ENCODE results near the gene LGALS3BP.
"Not testable (repeated sequence)": the region's sequence is repeated elsewhere in the genome, so short reads cannot be mapped to it uniquely, and the experiment has no call there.

LGALS3BP gene, protein sequence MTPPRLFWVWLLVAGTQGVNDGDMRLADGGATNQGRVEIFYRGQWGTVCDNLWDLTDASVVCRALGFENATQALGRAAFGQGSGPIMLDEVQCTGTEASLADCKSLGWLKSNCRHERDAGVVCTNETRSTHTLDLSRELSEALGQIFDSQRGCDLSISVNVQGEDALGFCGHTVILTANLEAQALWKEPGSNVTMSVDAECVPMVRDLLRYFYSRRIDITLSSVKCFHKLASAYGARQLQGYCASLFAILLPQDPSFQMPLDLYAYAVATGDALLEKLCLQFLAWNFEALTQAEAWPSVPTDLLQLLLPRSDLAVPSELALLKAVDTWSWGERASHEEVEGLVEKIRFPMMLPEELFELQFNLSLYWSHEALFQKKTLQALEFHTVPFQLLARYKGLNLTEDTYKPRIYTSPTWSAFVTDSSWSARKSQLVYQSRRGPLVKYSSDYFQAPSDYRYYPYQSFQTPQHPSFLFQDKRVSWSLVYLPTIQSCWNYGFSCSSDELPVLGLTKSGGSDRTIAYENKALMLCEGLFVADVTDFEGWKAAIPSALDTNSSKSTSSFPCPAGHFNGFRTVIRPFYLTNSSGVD

GRCh38 chr17:78979780-78980623 is at the start of gene LGALS3BP:
Gene LGALS3BP, minus strand, starts transcription at chr17:78979923. Its CDS starts 2,732 bp downstream, at chr17:78977191.
- no peak for DNase-seq (ENCODE audit: low read depth in 2 of 2)

DNA sequence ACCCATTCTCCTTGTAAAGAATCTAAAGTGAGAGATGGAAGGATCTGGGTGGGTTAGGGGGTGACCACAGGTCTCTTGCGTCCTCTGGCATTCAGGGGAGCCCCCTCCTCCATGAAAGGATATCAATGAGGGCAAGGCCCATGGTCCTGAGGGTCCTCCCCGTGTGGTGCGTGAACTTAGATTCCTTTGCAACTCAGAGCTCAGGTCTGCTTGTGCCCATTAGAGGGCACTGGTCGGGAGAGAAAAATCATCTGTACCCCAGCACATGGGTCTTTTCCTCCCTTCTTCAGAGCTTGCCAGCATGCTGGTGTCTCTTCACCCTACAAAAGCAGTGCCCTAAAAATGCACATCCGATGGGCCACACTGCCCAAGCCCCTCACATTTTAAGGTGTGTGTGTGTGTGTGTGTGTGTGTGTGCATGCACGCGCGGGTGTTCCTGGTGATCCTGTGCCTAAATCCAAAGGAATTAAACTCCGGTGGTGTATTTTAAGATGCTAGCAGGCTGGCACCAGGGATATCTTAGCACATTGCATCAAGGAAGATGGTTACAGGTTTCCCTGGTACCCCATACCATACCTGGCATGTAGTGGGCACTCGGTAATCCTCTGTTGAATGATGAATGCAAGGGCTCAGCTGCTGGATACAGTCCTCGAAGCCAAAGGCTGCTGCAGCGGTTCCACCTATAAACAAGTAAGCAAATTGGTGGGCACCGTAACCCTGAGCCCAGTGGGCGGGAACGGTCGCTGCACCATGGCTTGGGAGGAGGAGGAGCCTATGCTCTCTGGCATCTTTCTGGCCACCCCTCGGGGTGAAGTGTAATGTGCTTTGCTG is 49.0 kb upstream of the LGALS3BP start:
- no peak for DNase-seq (ENCODE audit: low read depth in 2 of 2)

DNA sequence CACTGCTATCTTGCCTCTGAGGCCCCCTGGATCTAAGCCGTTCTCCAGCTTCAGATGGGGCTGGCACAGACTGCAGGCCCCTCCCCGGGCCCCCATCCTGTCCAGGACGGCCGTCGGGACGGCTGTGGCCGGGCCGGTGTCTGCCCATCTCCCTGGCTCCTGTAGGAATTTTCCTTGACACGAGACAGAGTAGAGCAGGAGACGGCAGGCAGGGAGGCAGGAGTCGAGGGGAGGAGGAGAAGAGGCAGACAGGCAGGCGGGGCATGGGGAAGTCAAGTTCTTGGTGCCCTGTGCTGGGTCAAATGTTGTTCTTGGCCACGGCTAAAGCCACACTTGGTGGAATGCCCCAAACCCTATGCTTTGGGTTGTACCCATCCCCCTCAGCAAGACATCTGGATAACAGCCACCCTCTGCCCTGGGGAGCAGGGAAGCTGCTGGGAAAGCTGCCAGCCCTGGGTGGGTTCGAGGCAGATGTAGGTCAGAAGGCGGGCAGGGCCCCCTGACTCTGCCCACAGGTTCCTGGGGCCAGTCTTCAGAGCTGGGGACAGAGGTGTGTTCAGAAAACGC is 48.3 kb upstream of the LGALS3BP start:
- no peak for DNase-seq (ENCODE audit: low read depth in 2 of 2)

GRCh38 chr17:79027274-79027924 is 47.7 kb upstream of the LGALS3BP start:
- no peak for DNase-seq (ENCODE audit: low read depth in 2 of 2)

GRCh38 chr17:79026376-79027273 is 46.9 kb upstream of the LGALS3BP start:
- DNase-seq (ENCODE audit: low read depth in 2 of 2), result no peak

GRCh38 chr17:79024901-79025737 is 45.4 kb upstream of the LGALS3BP start:
- no peak for DNase-seq (ENCODE audit: low read depth in 2 of 2)

GRCh38 chr17:79023886-79024771 is 44.4 kb upstream of the LGALS3BP start, which contains the start of gene C1QTNF1:
Gene C1QTNF1, plus strand, starts transcription at chr17:79024169. Its CDS starts 19,800 bp downstream, at chr17:79043969.
- DNase-seq (ENCODE audit: low read depth in 2 of 2), result no peak

- DNase-seq (ENCODE audit: low read depth in 2 of 2), result no peak
Observed at GRCh38 chr17:79023180-79023705, 43.5 kb upstream of the LGALS3BP start.

- no peak for DNase-seq (ENCODE audit: low read depth in 2 of 2)
Observed at GRCh38 chr17:79022507-79022991, 42.8 kb upstream of the LGALS3BP start.

GRCh38 chr17:79021929-79022328 is 42.2 kb upstream of the LGALS3BP start:
- not testable (repeated sequence) for DNase-seq (ENCODE audit: low read depth in 2 of 2)

DNA sequence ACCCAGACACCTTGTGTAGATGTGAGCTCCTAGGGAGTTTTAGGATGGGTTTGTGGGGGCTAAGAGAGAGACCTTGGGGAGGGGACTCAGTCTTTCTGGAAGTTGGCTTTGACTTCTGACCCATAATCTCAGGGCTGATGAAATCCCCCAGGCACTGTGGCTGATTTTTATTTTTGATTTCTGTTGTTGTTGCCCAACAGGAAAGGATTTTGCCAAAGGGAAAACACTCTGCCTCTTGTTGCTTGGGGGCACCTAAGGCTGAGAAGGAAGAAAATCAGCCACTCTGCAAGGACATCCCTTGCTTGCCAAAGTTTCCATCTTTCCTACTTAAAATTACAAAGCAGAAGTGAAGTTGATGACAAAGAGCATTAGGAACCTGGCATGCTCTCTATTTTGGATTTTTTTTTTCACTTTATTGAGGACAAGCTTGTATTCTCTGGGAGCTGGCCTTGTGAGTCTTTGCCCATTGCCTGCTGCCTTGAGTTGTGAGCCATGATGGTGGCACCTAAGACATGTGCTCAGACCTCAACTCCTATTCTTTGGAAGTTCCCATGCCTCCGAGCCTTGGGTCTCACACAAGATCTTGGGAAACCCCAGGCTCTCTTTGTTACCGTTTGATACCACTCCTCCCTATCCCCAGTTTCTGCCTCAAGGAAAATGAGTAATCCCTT is 41.0 kb upstream of the LGALS3BP start:
- DNase-seq (ENCODE audit: low read depth in 2 of 2), result no peak

GRCh38 chr17:79019632-79020584 is 40.2 kb upstream of the LGALS3BP start:
- no peak for DNase-seq (ENCODE audit: low read depth in 2 of 2)

- DNase-seq (ENCODE audit: low read depth in 2 of 2), result no peak
Observed at GRCh38 chr17:79019261-79019631, 39.5 kb upstream of the LGALS3BP start.

- no peak for DNase-seq (ENCODE audit: low read depth in 2 of 2)
Observed at GRCh38 chr17:79018370-79018695, 38.6 kb upstream of the LGALS3BP start.

- no peak for DNase-seq (ENCODE audit: low read depth in 2 of 2)
Observed at GRCh38 chr17:79017546-79018369, 38.0 kb upstream of the LGALS3BP start.
